RPMI7951 (cell line): ENCODE data around the gene KDELR1. TPM values are rescaled to one million over a fixed set of nuclear protein-coding genes. Genes with fewer than 3 reads are reported as not detected.
A peak's percentile ranks its signal among the peaks of the same experiment; 100 is the strongest.
"Not testable (repeated sequence)": the region's sequence is repeated elsewhere in the genome, so short reads cannot be mapped to it uniquely, and the experiment has no call there.

Experiments used
- DNase-seq: peaks from one replicate; pipeline ENCODE4 v3.0.0-alpha.2; 2012; ENCODE audit warnings: low read depth
- total RNA-seq: library from RNA; depleted of rRNA; stranded (reverse); fragments of >200 nt; shearing (Covaris generic); gene quantifications from 2 replicates; pipeline ENCODE4 v1.2.3, GENCODE V29; 2014

Gene KDELR1
- total RNA-seq, 1 experiment from 2014 or later = 153 TPM

DNA sequence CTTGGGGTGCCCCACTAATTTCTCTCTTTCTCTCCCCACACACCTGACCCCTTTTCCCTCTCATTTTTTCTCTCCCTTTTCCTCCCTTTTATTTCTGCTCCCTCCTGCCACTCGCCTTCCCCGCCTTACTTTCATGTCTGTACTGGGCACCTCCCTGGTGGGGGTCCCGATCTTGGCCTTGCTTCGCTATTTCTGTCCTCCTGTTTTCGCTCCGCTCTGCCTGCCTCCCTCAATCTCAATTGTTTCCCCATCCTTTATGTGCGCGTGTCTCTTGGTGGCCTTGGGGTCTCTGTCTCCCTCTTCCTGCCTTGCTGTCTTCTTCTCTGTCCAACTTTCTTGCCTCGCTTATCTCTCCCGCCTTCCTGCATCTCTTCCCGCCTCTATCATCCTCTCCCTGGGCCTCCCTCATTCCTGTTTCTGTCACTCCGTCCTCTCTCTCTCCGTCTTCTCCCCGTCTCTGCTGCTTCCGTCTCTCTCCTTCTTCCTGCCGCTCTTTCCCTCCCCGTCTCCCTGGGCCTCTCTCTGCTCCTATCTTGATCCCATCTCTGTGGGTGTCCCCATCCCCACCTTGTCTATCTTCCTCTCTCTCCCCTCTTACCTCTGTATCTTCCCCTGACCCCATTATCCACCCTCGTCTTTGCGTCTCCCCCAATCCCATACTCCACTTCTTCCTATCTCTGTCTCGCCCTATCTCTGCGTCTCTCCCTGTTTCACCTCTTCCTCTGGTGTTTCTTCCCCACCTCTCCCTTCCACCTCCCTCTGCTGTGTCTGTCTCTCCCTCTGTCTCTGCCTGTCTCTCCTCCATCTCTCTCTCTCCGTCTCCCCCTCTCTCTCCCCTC lies 6.1 kb upstream of the KDELR1 start:
- no peak for DNase-seq

DNA sequence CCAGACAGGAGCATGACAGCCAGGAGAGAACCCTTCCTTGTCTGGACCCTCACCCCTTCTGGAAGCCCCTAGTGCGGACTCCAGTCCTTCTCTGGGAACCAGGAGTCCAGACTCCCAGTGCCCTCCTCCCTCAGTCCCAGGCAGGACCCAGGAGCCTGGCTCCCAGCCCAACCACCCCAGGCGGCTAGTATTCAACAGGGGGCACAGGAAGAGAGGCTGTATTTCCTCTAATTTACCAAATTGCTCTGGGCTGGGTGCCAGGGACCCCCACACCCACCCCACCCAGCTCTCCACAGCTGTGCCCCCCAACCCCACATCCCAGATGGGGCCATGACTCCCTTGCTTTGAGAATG lies 5.4 kb upstream of the KDELR1 start:
- DNase-seq = no peak

DNA sequence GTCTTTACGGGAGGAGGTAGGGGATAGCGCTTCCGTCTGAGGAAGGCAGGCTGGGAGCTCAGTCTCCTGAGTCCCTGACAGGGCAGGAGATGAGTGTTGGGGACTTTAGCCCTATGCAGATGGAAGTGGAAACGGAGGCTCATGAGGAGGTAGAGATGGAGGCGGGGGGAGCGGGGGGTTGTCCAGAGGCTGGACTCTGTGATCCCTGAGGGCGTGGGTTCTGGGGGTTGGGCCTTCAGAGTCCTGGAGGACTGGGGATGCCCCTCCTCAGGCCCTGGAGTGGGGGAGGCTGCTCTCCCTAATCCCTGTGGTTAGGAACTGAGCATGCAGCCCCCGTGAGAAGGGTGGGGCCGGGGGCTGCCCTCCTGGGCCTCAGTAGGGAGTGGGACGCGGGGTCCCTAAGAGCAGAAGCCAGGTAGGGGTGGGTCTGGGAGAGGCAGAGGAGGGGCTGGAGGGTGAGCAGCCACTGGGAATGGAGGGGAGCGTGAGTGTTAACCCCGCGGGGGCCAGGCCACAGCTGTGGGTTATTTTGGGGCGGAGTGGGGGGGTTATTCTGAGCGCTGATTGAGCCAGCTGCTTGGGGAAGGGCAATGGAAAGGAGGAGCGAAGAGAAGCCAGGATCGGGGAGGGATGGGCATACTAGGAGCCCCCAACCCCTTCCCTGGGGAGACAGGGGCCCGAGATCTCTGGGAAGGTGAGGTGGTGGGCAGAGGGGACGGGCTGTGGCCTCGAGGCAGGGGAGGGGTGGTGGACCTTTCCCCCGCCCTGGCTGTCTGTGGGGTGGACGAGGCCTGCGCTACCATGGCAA lies 4.9 kb upstream of the KDELR1 start:
- no peak for DNase-seq

DNA sequence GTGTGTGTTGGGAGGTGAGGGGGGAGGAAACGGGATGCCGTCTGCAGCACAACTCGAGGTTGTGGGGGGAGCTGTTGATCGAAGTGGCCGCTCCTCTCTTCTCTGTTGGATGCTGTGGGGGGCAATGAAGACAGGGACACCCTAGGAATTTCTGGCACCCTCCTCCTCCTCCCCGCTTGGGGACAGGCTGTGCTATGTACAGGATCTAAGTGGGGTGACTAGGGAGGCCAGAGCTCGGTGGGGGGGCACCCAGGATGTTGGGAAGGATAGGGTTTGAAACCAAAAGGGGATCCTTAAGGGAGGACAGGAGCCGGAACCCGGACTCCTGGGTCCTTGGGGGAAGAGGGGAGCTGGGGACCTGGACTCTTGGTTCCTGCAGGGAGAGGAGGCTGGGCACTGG lies 4.1 kb upstream of the KDELR1 start:
- DNase-seq = no peak

DNA sequence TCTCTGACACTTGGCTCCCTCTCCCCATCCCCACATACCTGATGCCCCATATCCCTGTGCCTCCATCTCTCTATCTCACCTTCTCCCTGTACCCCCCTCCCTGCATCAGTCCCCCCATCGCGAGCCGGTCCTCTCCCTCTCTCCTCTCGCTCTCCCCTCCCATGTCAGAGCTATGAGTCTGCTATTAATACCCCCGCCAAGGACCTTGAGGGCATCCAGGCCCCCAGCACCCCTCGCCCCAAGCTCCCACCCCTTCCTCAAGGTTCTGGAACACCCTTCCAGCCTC lies 3.8 kb upstream of the KDELR1 start:
- no peak for DNase-seq

DNA sequence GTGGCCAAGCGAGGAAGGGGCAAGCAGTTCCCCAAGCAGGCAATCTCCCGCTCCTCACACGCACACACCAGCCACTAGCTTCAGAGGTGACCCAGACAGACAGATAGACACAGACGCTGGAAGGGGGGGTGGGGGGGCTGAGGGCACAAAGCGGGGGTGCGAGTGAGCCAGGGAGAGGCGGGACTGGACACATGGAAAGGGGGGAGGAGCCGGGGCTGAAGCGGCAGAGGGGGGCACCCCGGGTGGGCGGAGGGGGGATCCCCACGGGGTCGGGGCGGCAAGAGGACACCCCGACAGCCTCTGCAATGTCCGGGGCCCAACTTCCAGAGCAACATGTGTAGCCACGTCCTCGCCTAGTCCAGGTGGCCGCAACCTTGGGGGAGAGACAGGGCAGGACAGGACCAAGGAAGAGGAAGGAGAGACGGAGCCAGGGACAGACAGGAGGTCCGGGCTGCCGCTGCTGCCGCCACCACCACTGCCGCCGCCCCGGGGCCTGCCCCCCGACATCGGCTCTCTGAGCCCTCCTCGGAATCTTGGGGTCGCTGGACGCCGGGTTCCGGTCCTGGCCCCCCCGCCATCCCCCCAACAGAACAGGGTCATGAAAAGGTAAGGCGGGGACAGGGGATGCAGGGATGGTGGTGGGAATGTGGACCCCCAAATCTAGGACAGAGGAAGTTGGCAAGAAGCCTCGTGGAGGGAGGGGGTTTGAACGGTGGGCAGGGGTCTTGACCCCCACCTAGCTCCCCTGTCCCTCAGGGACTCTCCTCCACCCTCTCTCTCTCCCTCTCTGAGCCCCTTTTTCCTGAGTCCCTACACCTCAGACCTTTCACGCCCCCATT lies 3.2 kb upstream of the KDELR1 start:
- DNase-seq = no peak

DNA sequence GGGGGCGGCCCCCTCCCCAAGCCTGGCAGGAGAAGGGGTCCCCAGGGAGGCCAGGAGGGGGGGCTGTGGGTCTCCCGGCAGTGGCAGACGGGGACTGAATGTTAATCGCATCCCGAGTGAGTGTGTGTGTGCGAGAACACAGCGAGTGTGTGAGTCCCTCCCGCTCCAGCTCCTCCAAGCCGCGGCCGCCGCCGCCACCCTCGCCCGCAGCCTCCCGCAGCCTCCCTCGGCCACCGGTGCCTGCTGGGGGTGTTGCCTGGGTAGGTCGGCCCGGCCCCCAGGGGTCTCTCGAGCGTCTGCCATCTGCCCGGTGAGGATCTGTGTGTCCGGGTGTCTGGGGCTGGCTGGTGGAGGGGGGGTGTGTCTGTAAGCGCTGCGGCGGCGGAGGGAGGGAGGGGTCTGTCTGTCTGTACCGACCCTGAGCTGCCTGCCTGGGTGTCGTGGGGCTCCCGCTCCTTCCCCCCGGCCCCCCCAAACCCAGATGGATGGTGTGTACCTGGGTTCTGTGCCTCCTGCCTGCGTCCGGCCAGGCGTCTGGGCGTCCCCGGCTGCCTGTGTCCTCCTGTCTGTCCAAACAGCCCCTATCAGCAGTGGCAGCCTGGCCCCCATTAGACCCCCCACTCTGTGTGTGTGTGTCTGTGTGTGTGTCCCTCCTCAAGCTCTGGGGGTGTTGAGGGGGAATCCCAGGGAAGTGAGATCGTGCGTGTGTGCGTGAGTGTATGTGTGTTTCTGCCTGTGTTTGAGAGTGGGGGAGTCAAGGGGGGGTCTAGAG lies 2.4 kb upstream of the KDELR1 start, which contains the start of gene GRIN2D:
GRIN2D (plus strand) TSS at position 110 of the 772 bp plus-strand sequence. CDS start 4,725 bp downstream, outside the sequence.
- no peak for DNase-seq

DNA sequence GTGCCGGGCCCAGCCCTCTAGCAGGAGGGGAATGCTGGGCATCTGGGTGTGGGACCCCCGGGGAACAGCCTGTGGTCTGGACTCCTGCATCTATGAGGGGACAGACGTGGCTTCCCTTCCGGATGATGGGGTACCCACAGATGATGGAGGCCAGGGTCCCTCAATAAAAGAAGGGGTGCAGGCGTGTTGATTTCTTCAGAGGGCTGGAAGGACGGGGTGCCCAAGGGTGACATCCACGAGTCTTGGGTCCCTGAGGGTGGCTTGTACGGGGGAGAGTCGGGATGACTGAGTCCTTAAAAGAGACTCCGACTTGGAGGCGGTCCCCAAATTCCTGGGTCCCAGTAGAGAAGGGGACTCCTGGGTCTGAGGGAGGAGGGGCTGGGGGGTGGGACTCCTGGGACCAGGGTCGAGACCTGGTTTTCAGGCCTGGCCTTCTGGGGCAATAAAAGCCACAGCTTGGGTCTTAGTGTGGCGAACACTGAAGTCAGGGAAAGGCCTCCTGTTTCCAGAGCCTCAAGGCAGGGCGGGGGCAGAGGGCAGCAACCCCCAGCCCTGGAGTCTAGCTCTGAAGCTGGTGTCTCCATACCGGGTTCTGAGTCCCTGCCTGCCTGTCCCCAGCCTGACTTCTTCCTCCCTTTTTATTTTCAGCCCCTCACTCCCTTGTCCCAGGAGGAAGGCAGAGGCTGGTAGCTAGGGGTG lies 1.7 kb upstream of the KDELR1 start:
- DNase-seq = no peak

DNA sequence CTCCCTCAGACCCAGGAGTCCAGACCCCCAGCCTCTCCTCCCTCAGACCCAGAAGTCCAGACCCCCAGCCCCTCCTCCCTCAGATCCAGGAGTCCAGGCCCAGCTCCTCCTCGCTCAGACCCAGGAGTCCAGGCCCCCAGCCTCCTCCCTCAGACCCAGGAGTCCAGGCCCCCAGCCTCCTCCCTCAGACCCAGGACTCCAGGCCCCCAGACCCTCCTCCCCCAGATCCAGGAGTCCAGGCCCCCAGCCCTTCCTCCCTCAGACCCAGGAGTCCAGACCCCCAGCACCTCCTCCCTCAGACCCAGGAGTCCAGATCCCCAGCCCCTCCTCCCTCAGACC lies 624 bp upstream of the KDELR1 start:
- DNase-seq = not testable (repeated sequence)

DNA sequence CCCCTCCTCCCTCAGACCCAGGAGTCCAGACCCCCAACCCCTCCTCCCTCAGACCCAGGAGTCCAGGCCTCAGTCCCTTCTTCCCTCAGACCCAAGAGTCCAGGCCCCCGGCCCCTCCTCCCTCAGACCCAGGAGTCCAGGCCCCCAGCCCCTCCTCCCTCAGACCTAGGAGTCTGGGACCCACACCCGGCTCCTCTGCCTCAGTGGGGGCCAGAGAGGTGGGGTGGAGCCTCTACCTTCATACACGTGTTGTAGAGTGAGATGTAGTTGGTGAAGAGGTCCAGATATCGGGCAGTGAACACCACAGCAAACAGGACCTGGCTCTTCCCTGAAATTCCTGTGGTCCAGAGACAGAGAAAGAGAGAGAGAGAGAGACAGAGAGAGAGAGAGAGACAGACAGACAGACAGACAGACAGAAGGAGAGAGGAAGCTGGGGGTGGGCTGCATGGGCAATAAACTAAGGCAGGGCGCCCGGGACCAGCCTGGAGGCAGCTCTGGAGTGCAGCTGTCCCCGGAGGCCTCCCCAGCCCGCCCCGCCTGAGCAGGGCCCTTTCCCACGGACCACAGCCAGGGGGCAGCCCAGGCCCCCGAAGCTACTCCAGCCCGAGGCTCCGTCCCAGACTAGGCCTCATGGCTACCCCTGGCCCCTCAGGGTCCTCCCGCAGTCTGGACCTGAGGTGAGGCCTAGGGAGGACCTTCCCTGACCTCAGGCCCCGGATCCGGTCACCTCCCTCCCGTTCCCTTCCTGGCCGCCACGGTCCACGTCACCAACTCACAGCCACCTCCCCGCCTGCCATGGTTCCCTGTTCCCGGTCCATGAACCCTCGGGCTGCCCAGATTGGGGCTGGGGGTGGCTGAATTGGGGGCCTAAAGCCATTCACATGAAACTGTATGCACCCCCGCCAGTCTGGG lies 907 bp downstream of the KDELR1 start:
- DNase-seq = peak; percentile 61

DNA sequence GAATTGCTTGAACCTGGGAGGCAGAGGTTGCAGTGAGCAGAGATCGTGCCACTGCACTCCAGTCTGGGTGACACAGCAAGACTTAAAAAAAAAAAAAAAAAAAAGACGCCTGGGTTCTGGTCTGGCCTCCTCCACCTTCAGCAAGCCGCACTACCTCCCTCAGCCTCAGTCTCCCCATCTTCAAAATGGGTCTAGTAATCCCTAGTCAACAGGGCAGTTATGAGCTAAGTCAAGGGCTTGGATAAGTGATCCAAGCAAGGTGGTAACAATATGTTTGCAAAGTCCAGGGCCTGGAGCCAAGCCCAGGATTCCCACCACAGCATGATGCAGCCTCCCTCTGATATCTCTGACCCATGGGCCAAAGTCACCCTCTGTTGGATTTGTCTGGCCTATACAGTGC lies 4.4 kb downstream of the KDELR1 start:
- DNase-seq = no peak

DNA sequence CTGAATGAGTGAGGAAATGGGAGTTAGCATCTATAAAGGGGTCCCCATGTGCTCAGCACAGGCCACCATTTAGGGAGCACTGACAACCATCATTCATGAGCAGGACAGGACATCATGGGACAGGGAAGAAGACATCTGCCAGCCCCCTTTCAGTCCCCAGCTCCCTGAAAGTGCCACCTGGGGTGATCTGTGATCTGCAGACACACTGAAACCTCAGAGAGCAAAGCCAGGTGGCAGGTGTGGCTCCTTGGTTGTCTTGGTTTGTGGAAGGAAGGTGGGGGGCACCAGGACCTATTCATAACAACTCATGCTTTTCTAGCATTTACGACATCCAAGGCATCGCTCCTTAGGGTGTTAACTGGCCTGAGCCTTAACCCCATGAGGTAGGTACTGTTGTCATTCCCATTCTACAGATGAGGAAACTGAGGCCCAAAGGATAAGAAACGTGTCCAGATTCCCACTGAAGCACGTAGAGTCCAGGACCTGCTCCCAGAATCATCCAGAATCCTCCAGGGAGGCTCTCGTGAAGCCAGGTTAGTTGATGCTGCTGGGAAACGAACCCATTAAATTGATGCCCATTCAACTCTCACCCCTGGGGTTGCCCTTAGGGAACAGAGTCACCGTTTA lies 5.8 kb downstream of the KDELR1 start:
- no peak for DNase-seq

DNA sequence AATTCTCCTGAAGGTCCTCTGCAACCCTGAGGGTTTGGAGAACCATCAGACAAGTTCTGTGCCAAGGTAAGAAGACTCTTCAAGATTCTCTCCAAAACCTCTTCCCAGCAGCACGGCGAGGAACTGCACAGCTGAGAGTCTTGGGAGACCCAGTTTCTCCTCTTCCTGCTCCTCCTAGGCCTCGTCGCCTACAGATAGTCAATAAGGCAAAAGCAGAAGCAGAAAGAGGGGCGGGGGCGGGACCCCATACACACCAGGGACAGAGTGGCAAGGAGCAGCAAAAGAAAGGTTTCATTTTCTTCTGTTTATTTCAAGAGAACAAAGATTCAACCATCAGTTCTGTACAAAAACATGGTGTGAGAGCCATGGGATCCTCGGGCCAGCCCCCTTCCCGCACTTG lies 9.1 kb downstream of the KDELR1 start:
- DNase-seq = no peak

DNA sequence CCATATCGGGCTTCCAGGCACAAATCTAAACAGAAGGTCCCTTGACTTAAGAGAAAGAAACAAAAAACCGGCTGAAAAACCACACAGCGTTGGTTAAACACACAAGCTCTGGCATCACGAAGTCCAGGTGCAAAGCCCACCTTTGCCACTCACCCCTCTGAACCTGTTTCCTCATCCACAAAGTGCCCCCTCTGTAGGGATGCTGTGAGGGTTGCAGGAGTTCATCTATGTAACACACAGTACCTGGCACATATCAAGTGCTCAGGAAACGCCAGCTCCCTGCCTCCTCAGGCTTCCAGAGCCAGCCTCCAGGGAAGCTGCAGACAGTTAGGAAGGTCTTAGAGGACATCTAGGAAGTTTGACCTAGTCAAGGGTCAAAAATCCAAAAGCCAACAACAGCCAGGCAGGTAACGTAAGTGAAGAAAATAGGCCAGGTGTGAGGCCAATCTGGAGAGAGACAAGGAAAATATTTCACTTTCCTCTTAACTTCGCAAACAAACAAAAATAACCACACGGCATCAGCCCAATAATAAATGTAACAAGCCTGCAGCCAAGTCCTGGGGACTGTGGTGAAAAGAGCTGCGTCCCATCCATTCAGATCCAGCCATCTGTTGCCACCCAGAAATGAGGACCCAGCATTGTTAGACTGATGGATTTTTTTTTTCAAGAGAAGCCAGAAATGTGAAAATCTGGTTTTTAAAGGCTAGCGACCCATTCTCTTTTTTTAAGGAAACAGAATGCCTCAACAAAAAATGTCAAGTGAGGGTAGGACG lies 10.0 kb downstream of the KDELR1 start:
- DNase-seq = no peak

DNA sequence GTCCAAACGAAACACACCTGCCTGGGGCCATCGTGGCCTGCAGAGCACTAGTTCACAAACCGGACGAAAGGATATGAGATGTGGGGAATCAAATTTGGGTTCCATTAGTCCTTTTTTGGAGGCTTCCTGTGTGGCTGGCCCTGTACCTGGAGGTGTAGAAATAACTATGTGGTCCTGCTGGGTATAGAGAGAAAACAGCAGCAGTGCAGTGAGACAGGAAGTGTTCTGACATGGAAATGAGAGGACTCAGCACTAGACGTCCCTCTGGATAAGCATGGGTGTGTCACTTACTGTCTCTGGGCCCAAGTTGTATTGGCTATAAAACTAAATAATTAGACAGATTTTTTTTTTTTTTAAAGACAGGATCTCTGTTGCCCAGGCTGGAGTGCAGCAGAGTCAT lies 12.3 kb downstream of the KDELR1 start:
- no peak for DNase-seq

DNA sequence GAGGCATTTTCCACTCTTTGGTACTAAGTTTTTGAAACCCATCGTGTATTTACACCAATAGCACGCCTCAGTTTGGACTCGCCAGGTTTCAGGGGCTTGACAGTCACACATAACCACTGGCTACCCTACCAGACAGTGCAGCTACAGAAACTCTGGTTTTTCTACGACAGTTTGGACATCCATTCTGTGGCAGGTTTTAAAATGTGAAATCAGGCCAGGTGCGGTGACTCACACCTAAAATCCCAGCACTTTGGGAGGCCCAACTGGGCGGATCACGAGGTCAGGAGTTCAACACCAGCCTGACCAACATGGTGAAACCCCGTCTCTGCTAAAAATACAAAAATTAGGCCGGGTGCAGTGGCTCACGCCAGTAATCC lies 13.2 kb downstream of the KDELR1 start:
- DNase-seq = no peak

DNA sequence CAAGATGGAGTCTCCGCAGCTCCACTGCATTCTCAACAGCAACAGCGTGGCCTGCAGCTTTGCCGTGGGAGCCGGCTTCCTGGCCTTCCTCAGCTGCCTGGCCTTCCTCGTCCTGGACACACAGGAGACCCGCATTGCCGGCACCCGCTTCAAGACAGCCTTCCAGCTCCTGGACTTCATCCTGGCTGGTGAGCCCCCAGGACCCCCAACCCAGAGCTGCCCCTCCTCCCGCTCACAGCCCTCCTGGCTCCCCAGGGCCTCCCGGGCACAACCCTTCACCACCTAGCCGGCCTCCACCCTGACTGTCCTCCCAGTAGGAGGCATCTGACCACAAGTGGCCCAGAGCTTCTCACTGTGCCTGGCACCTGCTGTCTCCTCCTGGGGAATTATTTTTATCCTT lies 17.8 kb downstream of the KDELR1 start:
- no peak for DNase-seq

DNA sequence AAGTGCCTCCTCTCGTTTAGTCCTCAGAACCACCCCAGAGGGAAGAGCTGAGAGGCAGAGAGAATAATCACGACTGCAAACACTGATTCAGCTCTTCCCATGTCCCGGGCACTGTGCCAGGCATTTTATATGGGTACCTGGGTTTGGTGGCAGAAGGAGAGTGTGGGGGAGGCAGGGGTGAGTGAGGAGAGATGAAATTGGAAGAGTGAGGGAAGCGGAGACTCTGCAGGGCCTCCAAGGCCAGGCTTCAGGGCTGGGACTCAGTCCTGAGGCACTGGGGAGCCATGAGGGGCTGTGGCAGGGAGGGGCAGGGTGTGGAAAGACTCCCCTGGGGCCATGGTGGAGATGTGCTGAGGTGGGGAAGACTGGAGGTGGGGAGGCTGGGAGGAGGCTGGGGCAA lies 18.4 kb downstream of the KDELR1 start:
- DNase-seq = no peak

DNA sequence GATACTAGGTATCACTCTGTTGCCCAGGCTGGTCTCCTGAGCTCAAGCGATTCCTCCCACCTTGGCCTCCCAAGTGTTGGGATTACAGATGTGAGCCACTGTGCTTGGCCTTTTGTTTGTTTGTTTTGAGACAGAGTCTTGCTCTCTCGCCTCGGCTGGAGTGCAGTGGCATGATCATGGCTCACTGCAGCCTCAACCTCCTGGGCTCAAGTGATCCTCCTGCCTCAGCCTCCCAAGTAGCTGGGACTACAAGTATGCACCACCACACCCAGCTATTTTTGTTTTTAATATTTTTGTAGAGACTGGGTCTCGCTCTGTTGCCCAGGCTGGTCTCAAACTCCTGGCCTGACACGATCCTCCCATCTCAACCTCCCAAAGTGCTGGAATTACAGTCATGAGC lies 19.6 kb downstream of the KDELR1 start:
- DNase-seq = not testable (repeated sequence)
